ENCODE data around the gene SPAG9. TPM values are rescaled to one million over a fixed set of nuclear protein-coding genes. Genes with fewer than 3 reads are reported as not detected.
A peak's percentile ranks its signal among the peaks of the same experiment; 100 is the strongest.
"Not testable (repeated sequence)": the region's sequence is repeated elsewhere in the genome, so short reads cannot be mapped to it uniquely, and the experiment has no call there.

SPAG9 gene
- total RNA-seq, 1 donor from 2014 or later, result 36.5 TPM

GRCh38 chr17:50944054-50944901, 176.4 kb downstream of the SPAG9 start:
- ATAC-seq, result peak; percentile 71
- peak; percentile 98 for DNase-seq (ENCODE audit: low spot score)

DNA sequence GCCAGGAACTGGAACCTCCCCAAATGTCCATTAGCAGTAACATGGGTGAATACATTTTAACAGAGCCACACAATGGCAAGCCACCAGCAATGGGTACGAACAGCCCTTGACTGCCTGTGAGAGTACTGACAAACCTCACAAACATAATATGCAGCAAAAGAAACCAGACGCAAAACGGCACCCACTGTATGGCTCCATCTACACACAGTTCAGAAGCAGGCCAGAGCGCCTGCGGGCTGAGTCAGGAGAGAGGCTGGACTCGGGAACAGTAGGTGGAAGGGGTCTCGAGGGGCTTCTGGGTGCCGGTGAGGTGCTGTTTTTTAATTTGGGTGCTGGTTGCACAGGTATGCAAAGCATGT, 177.1 kb downstream of the SPAG9 start:
- ATAC-seq, result peak; percentile 2
- peak; percentile 59 for DNase-seq (ENCODE audit: low spot score)

- ATAC-seq; DNase-seq (ENCODE audit: low spot score): not testable (repeated sequence)
These were observed 179.0 kb downstream of the SPAG9 start for GRCh38 chr17:50941676-50942048.

DNA sequence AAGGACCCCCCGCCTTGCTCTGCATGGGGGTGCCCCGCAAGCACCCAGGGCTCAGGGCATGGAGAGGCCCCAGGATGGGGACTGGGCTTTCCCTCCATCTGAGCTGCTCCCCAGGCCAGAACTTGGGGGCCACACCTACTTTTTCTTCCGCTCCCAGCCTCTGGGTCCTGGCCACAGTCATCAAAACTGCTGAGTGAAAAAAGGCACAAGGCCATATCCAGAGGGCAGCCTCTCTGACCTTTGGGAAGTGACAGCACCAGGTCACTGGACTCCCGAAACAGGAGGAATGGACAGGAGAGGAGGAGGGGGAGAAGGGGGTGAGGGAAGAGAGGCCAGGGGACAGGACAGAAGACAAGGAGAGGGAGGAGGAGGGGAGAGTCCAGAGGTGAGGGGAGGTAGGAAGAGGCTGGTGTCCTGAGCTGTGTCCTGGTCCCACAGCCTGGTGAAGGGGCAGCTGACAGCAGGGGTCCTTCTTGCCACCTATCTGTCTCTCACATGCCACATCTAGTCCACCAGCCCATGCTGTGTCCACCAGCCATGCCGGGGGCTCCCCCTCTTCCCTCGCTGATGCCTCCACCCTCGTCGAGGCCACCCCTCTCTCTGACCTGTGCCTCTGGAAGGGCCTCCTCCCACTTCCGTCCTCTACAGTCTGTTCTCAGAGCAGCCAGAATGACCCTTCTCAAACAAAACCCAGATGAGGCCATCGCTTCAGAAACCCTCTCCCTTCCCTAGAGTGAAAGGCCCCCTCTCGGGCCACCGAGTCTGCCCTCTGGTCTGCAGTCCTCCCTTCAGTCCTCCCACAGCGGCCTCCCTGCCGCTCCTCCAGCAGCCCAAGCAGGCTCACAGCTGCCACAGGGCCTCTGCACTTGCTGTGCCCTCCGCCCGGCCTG, 180.6 kb downstream of the SPAG9 start:
- DNase-seq (ENCODE audit: low spot score) (peak; percentile 92), ATAC-seq (peak; percentile 57)

DNA sequence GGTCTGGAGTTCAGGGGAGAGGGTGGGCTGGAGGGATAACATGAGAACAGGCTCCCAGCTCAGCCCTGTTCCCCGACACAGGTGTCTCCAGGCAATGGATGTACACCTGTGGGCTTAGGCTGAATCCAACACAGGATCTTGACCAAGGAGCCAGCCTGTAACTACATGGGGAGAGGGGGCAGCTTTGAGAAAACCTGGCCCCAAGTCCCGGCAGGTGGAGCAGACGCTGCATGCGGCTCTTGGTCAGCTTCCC, 181.2 kb downstream of the SPAG9 start:
- DNase-seq (ENCODE audit: low spot score) (no peak), ATAC-seq (no peak)

DNA sequence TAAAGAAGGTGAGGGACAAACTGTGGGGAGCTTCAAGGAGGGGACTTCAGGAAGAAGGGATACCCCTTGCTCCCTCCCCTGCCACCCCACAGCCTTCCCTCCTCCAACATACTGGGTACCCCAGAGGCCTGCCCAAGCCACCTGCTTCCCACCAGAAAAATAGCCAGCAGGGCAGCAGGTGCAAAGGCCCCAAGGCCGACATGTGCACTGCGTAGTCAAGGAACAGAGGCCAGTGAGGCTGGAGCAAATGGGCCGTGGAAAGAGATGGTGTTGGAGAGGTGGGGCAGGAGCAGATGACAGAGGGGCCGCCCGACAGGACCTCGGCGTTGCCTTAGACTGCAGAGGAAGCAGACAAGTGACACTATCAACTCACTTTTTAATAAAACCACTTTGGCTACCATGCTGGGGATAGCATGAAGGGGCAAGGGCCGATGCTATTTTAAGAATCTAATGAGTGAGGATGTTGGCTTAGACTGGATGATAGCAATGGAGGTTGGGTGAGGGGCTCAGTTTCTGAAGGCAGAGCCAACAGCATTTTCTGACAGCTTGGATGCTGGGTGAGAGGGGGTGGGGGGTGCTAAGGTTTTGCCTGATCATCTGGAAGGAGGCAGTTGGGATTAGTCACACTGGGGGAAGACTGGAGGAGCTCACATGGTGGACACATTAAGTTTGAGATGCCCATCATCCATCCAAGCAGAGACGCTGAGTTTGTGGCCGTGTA, 181.7 kb downstream of the SPAG9 start:
- DNase-seq (ENCODE audit: low spot score), result no peak

DNA sequence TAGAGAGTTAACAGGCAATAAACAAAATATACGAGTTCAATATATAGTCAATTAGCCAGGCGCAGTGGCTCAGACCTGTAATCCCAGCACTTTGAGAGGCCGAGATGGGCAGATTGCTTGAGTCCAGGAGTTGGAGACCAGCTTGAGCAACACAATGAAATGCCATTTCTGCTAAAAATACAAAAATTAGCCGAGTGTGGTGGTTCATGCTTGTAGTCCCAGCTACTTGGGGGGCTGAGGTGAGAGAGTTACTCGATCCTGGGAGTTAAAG, 184.7 kb downstream of the SPAG9 start:
- no peak for ATAC-seq
- no peak for DNase-seq (ENCODE audit: low spot score)

More for the DNA sequence above, 181.7 kb downstream of the SPAG9 start:
- ATAC-seq, result no peak

DNA sequence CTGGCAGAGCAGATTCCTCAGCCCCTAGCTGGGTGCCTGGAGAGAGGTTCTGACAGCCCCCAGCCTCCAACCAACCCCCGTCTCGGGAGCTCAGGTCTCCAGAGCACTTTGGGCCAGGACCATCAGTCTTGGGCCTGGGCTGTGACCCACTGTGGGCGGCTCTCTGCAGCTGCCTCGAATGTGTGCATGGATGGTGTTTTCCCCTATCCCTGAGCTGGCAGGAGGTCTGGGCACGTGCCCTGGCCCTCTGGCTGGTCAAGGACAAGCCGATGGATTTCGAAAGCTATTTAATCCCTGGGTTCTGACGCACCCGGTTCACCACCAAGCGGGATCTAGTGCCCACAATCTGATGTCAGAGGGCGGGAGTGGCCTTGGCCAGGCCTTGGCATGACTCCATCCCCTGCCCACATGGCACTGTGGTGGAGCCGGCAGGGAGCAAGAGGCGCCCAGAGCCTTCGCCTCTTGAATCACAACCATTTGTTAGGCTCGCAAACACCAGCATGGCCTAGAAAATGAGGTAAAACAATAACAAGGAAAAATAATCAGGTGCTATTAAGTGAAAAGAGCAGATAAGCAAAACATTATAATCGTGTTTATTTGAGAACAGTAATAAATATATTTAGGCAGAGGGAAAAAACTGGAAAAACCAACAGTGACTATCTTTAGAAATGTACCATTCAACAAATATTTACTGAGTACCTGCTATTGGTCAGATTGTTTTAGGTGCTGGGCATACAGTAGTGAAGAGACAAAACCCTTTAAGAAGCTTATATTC, 185.3 kb downstream of the SPAG9 start:
- DNase-seq (ENCODE audit: low spot score) (peak; percentile 98), ATAC-seq (peak; percentile 63)

DNA sequence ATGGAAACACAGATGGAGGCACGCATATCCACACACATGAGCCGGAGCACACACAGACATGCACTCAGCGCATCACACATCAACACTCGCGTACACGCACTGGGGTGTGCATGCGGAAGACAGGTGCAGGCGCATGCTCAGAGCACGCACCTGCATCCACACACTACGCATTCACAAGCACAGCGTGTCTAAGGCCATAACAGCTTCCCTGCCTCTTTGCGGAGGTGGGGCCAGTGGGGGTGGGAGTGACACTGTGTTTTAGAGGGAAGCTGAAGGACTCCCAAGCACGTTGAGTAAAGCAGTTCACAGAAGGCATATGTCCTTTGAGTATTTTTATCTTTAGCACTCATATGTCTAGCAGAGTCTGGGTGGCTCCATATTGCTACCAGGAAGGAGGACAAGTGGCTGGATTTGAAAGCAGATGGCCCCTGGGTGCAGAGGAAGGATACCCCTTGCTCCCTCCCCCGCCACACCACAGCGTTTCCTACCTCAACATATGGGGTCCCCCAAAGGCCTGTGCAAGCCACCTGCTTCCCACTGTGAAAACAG, 185.9 kb downstream of the SPAG9 start:
- DNase-seq (ENCODE audit: low spot score), result no peak
- no peak for ATAC-seq

DNA sequence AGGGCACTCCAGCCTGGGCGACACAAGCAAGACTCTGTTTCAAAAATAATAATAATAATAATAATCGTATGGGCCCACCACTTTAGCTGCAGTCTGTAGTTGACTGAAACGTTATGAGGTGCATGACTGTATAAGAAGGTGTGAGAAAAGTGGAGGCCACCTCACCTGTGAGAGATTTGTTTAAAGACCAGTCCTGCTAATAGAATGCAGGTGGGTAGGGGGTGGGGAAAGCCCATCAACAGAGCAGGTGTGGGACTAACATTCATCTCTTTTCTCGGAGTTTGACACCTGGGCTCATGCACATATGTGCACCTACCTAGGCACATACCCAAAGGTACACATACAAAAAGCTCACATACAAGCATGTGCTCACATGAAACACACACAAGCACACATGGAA, 186.5 kb downstream of the SPAG9 start:
- DNase-seq (ENCODE audit: low spot score) (no peak), ATAC-seq (no peak)

DNA sequence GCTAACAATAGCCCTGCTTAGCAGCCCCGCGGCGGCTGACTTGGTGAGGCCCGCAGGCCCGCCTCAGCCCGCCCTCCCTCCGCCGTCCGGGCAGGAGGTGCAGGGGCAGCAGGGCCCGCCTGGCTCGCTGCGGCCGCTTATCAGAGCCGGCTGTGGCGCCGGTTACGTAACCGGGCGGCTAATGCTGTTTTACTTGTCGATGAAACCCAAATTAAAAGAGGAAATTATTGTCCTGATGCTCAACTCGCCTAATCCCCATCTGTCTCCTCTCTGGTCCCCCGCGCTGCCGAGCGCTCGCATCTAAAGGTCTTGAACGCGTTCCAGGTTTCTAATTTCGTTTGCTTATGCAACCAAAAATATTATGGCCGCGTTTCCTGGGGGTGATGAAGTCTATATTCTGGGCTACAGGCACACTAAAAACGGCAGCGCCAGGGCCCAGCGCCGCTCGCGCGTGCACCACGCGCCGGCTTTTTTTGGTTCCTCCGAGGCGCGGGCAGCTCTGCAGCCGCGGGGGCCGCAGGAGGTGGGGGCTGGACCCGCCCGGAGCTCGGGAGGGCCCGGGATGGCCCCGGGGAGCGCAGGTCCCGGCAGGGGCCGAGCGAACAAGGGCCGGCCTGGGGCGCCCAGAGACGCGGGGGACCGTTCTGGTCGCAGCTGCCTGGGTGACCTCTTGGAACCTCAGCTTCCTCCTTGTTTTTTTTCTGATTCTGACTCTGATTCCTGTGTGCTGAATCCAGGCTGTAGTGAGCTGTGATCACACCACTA, 189.3 kb downstream of the SPAG9 start:
- DNase-seq (ENCODE audit: low spot score) (peak; percentile 88), ATAC-seq (peak; percentile 79)

DNA sequence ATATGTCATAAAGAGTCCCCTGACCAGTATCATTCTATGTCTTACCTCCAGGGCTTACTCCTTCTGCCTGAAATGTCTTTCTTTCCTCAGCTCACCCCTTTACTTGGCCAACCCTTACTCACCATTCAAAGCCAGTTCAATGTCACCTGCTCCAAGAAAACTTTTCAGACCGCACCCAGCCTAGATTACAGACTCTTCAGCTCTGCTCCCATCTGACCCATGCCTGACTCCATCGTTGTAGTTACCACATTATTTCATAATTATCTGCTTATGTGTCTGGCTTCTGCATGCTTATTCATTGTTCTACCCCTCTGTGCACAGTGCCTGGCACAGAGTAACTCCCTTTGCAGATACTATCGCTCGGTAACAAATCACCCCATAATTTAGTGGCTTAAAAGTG, 192.0 kb downstream of the SPAG9 start:
- DNase-seq (ENCODE audit: low spot score), result no peak

DNA sequence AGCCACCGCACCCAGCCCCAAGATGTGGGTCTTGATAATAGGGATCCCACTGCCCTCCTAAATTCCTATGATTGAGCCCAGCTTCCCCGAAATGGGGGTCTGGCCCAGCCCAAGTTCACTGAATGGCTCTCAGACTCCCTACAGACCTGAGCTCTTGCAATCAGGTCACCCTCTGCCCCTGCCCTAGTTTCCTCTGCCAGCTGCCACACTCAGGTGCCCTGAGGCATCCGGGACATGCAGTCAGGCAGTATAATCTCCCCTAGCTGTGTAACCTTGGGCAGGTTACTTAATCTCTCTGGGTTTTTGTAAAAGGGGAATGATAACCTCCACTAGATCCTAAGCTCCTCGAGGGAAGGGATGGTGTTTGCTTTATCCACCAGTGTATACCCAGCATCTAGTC, 193.4 kb downstream of the SPAG9 start:
- ATAC-seq, result peak; percentile 51
- DNase-seq (ENCODE audit: low spot score), result peak; percentile 63

More for the DNA sequence above, 192.0 kb downstream of the SPAG9 start:
- no peak for ATAC-seq

GRCh38 chr17:50926523-50926922, 194.1 kb downstream of the SPAG9 start:
- DNase-seq (ENCODE audit: low spot score) (no peak), ATAC-seq (no peak)

GRCh38 chr17:50925296-50925891, 195.3 kb downstream of the SPAG9 start:
- ATAC-seq (no peak), DNase-seq (ENCODE audit: low spot score) (no peak)

- ATAC-seq, result peak; percentile 47
These were observed 195.9 kb downstream of the SPAG9 start for GRCh38 chr17:50924800-50925199.

DNA sequence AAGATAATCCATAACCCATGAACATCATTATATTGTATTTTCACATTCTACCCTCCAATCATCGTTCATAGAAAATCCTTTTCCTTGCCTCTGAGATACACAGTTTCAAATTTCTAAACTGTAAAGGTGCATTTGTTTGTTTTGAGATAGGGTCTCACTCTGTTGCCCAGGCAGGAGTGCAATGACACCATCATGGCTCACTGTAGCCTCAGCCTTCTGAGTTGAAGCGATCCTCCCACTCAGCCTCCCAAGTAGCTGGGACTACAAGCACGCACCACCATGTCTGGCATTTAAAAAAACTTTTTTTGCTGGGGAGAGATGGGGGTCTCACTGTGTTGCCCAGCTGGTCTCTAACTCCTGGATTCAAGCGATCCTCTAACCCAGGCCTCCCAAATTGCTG, 196.4 kb downstream of the SPAG9 start:
- DNase-seq (ENCODE audit: low spot score) (no peak), ATAC-seq (no peak)

More at GRCh38 chr17:50924800-50925199, 195.9 kb downstream of the SPAG9 start:
- peak; percentile 73 for DNase-seq (ENCODE audit: low spot score)

DNA sequence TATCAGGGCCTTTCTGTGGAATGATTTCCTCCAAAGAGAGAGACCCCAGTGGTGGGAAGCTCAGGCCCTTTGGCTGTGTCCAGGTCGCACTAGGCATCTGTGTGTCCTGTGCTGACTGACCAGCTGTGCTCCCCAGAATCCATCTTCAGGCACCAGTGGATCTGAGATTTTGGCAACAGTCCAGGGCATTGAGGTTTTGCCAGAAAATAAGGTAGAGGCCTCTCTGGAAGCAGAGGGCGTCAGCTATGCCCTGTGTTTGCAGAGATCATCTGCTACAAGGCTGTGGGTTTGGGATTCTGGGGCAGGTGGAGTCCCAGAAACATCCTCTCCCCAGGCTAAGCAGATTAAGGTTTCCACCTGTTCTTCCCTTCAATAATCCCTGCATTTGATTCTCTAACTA, 197.1 kb downstream of the SPAG9 start:
- DNase-seq (ENCODE audit: low spot score) (peak; percentile 71), ATAC-seq (peak; percentile 2)

DNA sequence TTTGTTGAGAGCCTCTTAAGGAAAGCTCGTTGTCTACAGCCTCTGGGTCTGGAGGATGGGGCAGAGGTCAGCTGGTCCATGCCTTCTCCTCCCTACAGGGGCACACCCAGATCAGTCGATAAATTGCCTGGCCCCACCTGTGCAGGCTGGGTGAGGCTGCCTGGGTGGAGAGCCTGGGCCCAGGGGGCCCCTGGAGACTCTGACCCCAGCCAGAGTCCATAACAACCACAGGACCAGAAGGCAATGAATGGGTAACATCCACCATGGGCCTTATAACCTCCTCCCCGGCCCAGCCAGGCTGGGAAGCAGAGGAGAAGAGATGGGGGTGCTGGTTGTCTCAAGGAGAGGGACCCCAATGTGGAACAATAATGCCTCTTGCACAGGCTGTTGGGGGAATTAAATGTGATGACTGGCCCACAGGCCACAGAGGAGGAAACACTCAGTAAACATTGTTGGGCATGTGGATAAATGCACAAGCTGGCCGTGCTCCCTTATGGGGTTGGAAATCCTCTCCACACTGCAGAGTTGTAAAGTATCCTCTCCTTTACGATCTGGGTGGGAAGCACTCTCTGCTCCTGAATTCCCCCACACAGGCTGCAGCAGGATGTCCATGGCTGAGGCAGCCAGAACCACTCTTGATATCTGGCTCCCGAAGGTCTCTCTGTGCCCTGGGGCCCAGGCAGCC, 197.8 kb downstream of the SPAG9 start:
- DNase-seq (ENCODE audit: low spot score) (no peak), ATAC-seq (no peak)

All from left lobe of liver (tissue), 2 donors.